ENCODE data around the gene TMEM255A.

TMEM255A gene

GRCh38 chrX:120316587-120317283, 5.5 kb upstream of the TMEM255A start:
- no peak for TF ChIP-seq CTCF (IDR thresholded peaks at IDR 0.05; ENCODE audit: low read depth, low read length)
- no peak for DNase-seq (ENCODE audit: extremely low read depth, low read depth)

GRCh38 chrX:120315776-120316175, 4.5 kb upstream of the TMEM255A start:
- no peak for TF ChIP-seq CTCF (IDR thresholded peaks at IDR 0.05; ENCODE audit: low read depth, low read length)
- DNase-seq (ENCODE audit: extremely low read depth, low read depth) = no peak

GRCh38 chrX:120311727-120312063, 434 bp upstream of the TMEM255A start:
- TF ChIP-seq CTCF (IDR thresholded peaks at IDR 0.05; ENCODE audit: low read depth, low read length) = no peak
- no peak for DNase-seq (ENCODE audit: extremely low read depth, low read depth)

GRCh38 chrX:120309873-120310705, 1.2 kb downstream of the TMEM255A start:
- DNase-seq (ENCODE audit: extremely low read depth, low read depth) = no peak

GRCh38 chrX:120308959-120309872, 2.0 kb downstream of the TMEM255A start:
- no peak for DNase-seq (ENCODE audit: extremely low read depth, low read depth)
- peak; percentile 3 for TF ChIP-seq CTCF (IDR thresholded peaks at IDR 0.05; ENCODE audit: low read depth, low read length)

More at GRCh38 chrX:120309873-120310705, 1.2 kb downstream of the TMEM255A start:
- TF ChIP-seq CTCF (IDR thresholded peaks at IDR 0.05; ENCODE audit: low read depth, low read length) = no peak

GRCh38 chrX:120308558-120308957, 2.7 kb downstream of the TMEM255A start:
- TF ChIP-seq CTCF (IDR thresholded peaks at IDR 0.05; ENCODE audit: low read depth, low read length) = no peak
- DNase-seq (ENCODE audit: extremely low read depth, low read depth) = no peak

Measured in AG09319 (cell line).